Calu3 (cell line): Measurements from ENCODE around the gene USP10. TPM values are rescaled to one million over a fixed set of nuclear protein-coding genes. Genes with fewer than 3 reads are reported as not detected.

Source experiments
- BruUV-seq: library from RNA; stranded (reverse); fragments of 400-500 nt; replicated peaks from 2 replicates; lab custom pipeline; 2021; lab: Mats Ljungman, UMichigan
- CTCF ChIA-PET: fragments of 300-600 bp; sonication (Branson Sonifier 250); formaldehyde crosslinking; loops from one replicate; lab custom pipeline; 2022; ENCODE audit warnings: antibody characterized with exemption; lab: Charles Lee
- DNase-seq: peaks from one replicate; pipeline ENCODE4 v3.0.0; 2022
- H3K27ac Mint-ChIP-seq: one replicate; pipeline ENCODE4 v1.8.0; 2022; ENCODE audit warnings: mixed read lengths; ENCODE audit not compliant: unreplicated experiment
- H3K27me3 Mint-ChIP-seq: one replicate; pipeline ENCODE4 v1.8.0; 2022; ENCODE audit warnings: mixed read lengths; ENCODE audit not compliant: unreplicated experiment
- H3K36me3 Mint-ChIP-seq: one replicate; pipeline ENCODE4 v1.8.0; 2022; ENCODE audit warnings: mild to moderate bottlenecking, moderate library complexity, mixed read lengths; ENCODE audit not compliant: insufficient read depth, unreplicated experiment
- H3K4me1 Mint-ChIP-seq: one replicate; pipeline ENCODE4 v1.8.0; 2022; ENCODE audit warnings: mild to moderate bottlenecking, low read depth, mixed read lengths; ENCODE audit not compliant: unreplicated experiment
- H3K4me3 Mint-ChIP-seq: one replicate; pipeline ENCODE4 v1.8.0; 2022; ENCODE audit warnings: mild to moderate bottlenecking, low read depth, moderate library complexity, mixed read lengths; ENCODE audit not compliant: unreplicated experiment
- H3K9me3 Mint-ChIP-seq: one replicate; pipeline ENCODE4 v1.8.0; 2022; ENCODE audit warnings: low read depth, mixed read lengths; ENCODE audit not compliant: unreplicated experiment
- CTCF ChIP-seq: fragments of 200-600 bp; IDR thresholded peaks from one replicate; pipeline ENCODE4 v1.8.0; 2022; ENCODE audit warnings: antibody characterized with exemption; ENCODE audit not compliant: unreplicated experiment
- intact Hi-C: fragments of 100-400 bp; cut with micrococcal nuclease; formaldehyde crosslinking; loops from one replicate; pipeline ENCODE4 v1.10.0; 2022; ENCODE audit not compliant: unreplicated experiment
- total RNA-seq: library from RNA; stranded (reverse); gene quantifications from 2 replicates; pipeline ENCODE4 v1.2.3, GENCODE V29; 2022

USP10 gene
- total RNA-seq, 1 experiment from 2014 or later, result 141 TPM

- Mint-ChIP-seq H3K4me1 (peaks cover 69% of the 10 kb centered on the region), H3K9me3 (no peaks in the 10 kb centered on the region), H3K36me3 (peaks cover 18% of the 10 kb centered on the region), H3K27ac (no peak overlapping the region), H3K4me3 (no peak overlapping the region), H3K27me3 (no peaks in the 10 kb centered on the region)
- TF ChIP-seq CTCF, result no peak
- no peak for DNase-seq
- CTCF ChIA-PET, result interaction anchor here (0.7 to 1.9 kb wide), 2 partner anchors 11 to 37 kb away, joined by 5 to 6 read pairs; no protein-coding TSS in a partner anchor
- intact Hi-C loops, result no loop called here
- no TSS peak for BruUV-seq
Measured at GRCh38 chr16:84709609-84710008, 9.8 kb downstream of the USP10 start.

DNA sequence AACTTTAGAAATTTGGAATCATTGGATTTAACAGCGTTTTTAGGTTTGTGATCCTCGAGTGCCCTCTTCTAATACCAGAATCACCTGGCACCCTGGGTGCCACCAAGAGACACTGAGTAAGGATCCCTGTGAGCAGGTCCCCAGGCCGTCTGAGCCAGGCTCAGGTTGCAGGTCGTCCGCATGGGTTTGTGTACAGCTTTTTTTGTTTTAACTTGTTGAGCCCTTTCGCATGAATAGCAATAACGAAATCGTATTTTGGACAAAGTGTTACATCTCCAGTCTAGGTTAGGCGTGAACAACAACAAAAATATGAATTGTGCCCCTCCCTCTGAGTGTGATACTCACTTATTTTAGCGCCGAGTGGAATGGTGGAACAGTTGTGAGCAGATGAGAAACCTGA lies 10.9 kb downstream of the USP10 start:
- no peak for TF ChIP-seq CTCF
- Mint-ChIP-seq H3K36me3 (peaks cover 10% of the 10 kb centered on the region), H3K27ac (no peak overlapping the region), H3K9me3 (no peaks in the 10 kb centered on the region), H3K27me3 (no peaks in the 10 kb centered on the region), H3K4me1 (peaks cover 72% of the 10 kb centered on the region), H3K4me3 (no peak overlapping the region)
- intact Hi-C loops, result no loop called here
- no TSS peak for BruUV-seq
- no peak for DNase-seq
- CTCF ChIA-PET, result interaction anchor here (1.9 kb wide), 1 partner anchor 38 kb away, joined by 5 read pairs; no protein-coding TSS in a partner anchor

GRCh38 chr16:84712138-84712671 lies 12.4 kb downstream of the USP10 start:
- H3K27ac Mint-ChIP-seq, result no peak overlapping the region
- H3K27me3 Mint-ChIP-seq, result no peaks in the 10 kb centered on the region
- intact Hi-C loops, result no loop called here
- H3K4me1 Mint-ChIP-seq, result peaks cover 70% of the 10 kb centered on the region
- CTCF ChIA-PET, result interaction anchor here (0.5 to 1.8 kb wide), 4 partner anchors 9 to 91 kb away, joined by 3 to 9 read pairs (median 5); no protein-coding TSS in a partner anchor
- no peaks in the 10 kb centered on the region for H3K9me3 Mint-ChIP-seq
- H3K4me3 Mint-ChIP-seq, result no peak overlapping the region
- BruUV-seq, result no TSS peak
- no peak for DNase-seq
- peaks cover 10% of the 10 kb centered on the region for H3K36me3 Mint-ChIP-seq
- no peak for TF ChIP-seq CTCF

DNA sequence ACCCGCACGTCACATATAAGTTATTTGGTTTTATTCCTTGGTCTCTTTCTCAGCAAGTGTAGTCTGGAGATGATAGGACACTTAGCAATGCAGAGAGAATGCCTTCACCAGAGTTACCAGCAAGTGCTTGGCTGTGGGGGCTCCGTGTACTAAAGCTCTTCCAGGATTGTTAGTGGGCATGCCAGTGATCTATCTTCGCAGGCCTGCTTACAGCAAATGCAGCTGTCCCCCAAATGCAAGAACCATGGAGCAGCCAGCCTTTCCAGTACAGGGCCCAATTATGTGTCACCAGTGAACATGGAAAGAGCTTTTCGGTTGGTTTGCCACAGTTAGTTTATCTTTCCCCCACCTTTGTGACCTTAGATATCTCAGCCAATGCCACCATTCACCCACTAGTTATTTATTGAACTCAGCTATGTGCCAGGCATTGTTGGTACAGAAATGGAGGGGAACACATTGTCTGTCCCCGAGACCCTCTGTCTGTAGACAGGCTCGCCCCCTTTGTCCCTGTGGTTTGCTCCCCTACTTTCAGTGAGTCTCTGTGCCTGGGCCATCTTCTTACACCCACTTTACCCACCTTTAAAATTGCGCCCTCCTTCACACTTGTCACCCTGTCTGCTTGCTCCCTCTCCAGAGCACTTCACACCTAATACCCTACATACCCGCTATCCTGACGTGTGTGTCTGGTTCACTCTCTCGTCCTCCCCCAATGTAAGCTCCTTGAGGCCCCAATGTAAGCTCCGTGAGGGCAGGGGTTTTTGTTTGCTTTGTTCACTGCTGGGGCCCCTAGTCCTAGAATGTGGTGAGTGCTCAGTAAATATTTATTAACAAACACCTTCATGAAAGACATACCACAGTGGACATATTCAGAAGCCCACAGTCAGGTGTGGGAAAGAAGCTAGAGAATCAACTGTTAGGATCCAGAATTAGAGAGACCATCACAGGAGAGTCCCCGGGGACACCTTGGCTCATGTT lies 13.3 kb downstream of the USP10 start:
- intact Hi-C loops, result no loop called here
- Mint-ChIP-seq H3K9me3 (no peaks in the 10 kb centered on the region), H3K27ac (peak overlapping the region; percentile 10), H3K4me3 (no peak overlapping the region), H3K4me1 (peaks cover 70% of the 10 kb centered on the region), H3K36me3 (peaks cover 10% of the 10 kb centered on the region), H3K27me3 (no peaks in the 10 kb centered on the region)
- no peak for TF ChIP-seq CTCF
- BruUV-seq, result no TSS peak
- CTCF ChIA-PET, result interaction anchor here (0.5 to 1.8 kb wide), 4 partner anchors 10 to 92 kb away, joined by 3 to 9 read pairs (median 6); no protein-coding TSS in a partner anchor
- no peak for DNase-seq
